ENCODE data around the gene ZMAT2.
A peak's percentile ranks its signal among the peaks of the same experiment; 100 is the strongest.
"Not testable (repeated sequence)": the region's sequence is repeated elsewhere in the genome, so short reads cannot be mapped to it uniquely, and the experiment has no call there.

The ZMAT2 gene

DNA sequence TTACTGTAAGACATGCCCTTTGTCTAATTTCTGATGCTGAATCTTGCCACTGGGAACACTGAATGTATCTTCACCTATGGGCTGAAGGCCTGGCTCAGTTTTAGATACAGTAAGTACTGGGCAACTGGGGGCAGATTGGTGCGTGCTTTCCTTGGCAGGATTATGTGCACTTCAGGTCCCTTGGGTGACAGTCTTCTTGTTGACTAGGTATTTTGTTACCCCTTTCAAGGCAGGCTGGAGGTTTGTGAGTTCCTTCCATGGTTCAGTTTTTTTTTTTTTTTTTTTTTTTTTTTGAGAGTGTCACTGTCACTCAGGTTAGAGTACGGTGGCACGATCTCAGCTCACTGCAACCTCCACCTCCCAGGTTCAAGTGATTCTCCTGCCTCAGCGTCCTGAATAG, 7.6 kb downstream of the ZMAT2 start:
- no peak overlapping the region for H3K27ac ChIP-seq (ENCODE audit: insufficient read depth, low read depth, low read length, poor library complexity, severe bottlenecking)
- peaks cover 15% of the 10 kb centered on the region for H3K27me3 ChIP-seq (ENCODE audit: control insufficient read depth, insufficient read depth, low read length, poor library complexity, severe bottlenecking)
- H3K4me3 ChIP-seq (ENCODE audit: insufficient read depth, low read depth, low read length): no peak overlapping the region
- H3K4me1 ChIP-seq (ENCODE audit: control insufficient read depth, insufficient read depth, low read length): no peaks in the 10 kb centered on the region
- whole genome bisulfite sequencing, 2 experiments: 95 to 96% methylated on average over 4 of the region's 4 CpGs
- peaks cover 26% of the 10 kb centered on the region for H3K36me3 ChIP-seq (ENCODE audit: control insufficient read depth, insufficient read depth, low read length)
- no peaks in the 10 kb centered on the region for H3K9me3 ChIP-seq (ENCODE audit: control insufficient read depth, low read length)

DNA sequence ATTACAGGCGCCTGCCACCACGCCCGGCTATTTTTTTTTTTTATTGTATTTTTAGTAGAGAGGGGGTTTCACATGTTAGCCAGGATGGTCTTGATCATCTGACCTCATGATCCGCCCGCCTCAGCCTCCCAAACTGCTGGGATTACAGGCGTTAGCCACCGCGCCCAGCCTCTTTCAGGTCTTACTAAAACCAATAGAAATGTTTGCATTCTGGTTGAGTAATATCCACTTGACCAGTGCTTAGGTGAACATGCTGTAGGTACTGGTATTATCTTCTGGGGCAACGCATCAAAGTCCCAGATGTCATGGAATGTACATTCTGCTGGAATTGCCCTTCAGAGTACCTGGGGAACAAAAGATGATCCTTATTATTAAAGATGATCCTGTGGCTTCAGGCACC, 8.5 kb downstream of the ZMAT2 start:
- not testable (repeated sequence) for H3K9me3 ChIP-seq (ENCODE audit: control insufficient read depth, low read length); H3K4me3 ChIP-seq (ENCODE audit: insufficient read depth, low read depth, low read length); H3K4me1 ChIP-seq (ENCODE audit: control insufficient read depth, insufficient read depth, low read length); H3K27ac ChIP-seq (ENCODE audit: insufficient read depth, low read depth, low read length, poor library complexity, severe bottlenecking)
- WGBS, 2 experiments: 93 to 95% methylated on average over 9 of the region's 9 CpGs
- Histone ChIP-seq H3K27me3 (ENCODE audit: control insufficient read depth, insufficient read depth, low read length, poor library complexity, severe bottlenecking) (peaks cover 15% of the 10 kb centered on the region), H3K36me3 (ENCODE audit: control insufficient read depth, insufficient read depth, low read length) (peaks cover 24% of the 10 kb centered on the region)

GRCh38 chr5:140710899-140711552, 10.8 kb downstream of the ZMAT2 start:
- no peaks in the 10 kb centered on the region for H3K9me3 ChIP-seq (ENCODE audit: control insufficient read depth, low read length)

DNA sequence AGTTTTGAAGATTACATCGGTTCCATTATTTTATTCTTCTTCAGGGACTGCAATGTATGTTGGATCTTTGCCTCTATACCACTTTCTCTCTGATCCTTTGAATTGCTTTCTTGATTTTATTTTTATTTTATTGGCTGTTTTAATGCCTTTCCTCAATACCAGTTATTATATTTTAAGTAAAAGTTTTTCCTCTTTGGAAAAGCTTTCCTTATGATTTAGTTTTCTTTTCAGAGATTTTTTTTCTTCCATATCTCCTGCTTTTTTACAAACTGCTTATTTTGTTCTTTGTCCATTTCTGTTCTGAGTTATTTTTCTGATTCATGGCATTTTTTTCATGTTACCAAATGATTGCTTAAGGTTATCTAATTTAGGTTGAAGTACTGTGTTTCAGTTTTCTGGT, 11.5 kb downstream of the ZMAT2 start:
- Histone ChIP-seq H3K4me3 (ENCODE audit: insufficient read depth, low read depth, low read length) (no peak overlapping the region), H3K27ac (ENCODE audit: insufficient read depth, low read depth, low read length, poor library complexity, severe bottlenecking) (no peak overlapping the region), H3K27me3 (ENCODE audit: control insufficient read depth, insufficient read depth, low read length, poor library complexity, severe bottlenecking) (peaks cover 15% of the 10 kb centered on the region), H3K36me3 (ENCODE audit: control insufficient read depth, insufficient read depth, low read length) (no peaks in the 10 kb centered on the region), H3K9me3 (ENCODE audit: control insufficient read depth, low read length) (no peaks in the 10 kb centered on the region), H3K4me1 (ENCODE audit: control insufficient read depth, insufficient read depth, low read length) (no peaks in the 10 kb centered on the region)
- 100% methylated on average over 1 of the region's 1 CpG; no CpG with 5 or more reads in 1 of the 2 experiments for WGBS, 2 experiments

More at GRCh38 chr5:140710899-140711552, 10.8 kb downstream of the ZMAT2 start:
- H3K27me3 ChIP-seq (ENCODE audit: control insufficient read depth, insufficient read depth, low read length, poor library complexity, severe bottlenecking): peaks cover 15% of the 10 kb centered on the region
- 4% methylated on average over 26 of the region's 27 CpGs for WGBS, 2 experiments
- H3K4me3 ChIP-seq (ENCODE audit: insufficient read depth, low read depth, low read length): peak overlapping the region; percentile 34
- no peak overlapping the region for H3K27ac ChIP-seq (ENCODE audit: insufficient read depth, low read depth, low read length, poor library complexity, severe bottlenecking)
- H3K36me3 ChIP-seq (ENCODE audit: control insufficient read depth, insufficient read depth, low read length): peaks cover 6% of the 10 kb centered on the region
- no peaks in the 10 kb centered on the region for H3K4me1 ChIP-seq (ENCODE audit: control insufficient read depth, insufficient read depth, low read length)

GRCh38 chr5:140713562-140714094, 13.4 kb downstream of the ZMAT2 start:
- Histone ChIP-seq H3K4me3 (ENCODE audit: insufficient read depth, low read depth, low read length) (no peak overlapping the region), H3K27ac (ENCODE audit: insufficient read depth, low read depth, low read length, poor library complexity, severe bottlenecking) (no peak overlapping the region), H3K27me3 (ENCODE audit: control insufficient read depth, insufficient read depth, low read length, poor library complexity, severe bottlenecking) (peaks cover 15% of the 10 kb centered on the region), H3K9me3 (ENCODE audit: control insufficient read depth, low read length) (no peaks in the 10 kb centered on the region), H3K36me3 (ENCODE audit: control insufficient read depth, insufficient read depth, low read length) (no peaks in the 10 kb centered on the region), H3K4me1 (ENCODE audit: control insufficient read depth, insufficient read depth, low read length) (no peaks in the 10 kb centered on the region)
- 85 to 89% methylated on average over 1 of the region's 1 CpG for WGBS, 2 experiments

DNA sequence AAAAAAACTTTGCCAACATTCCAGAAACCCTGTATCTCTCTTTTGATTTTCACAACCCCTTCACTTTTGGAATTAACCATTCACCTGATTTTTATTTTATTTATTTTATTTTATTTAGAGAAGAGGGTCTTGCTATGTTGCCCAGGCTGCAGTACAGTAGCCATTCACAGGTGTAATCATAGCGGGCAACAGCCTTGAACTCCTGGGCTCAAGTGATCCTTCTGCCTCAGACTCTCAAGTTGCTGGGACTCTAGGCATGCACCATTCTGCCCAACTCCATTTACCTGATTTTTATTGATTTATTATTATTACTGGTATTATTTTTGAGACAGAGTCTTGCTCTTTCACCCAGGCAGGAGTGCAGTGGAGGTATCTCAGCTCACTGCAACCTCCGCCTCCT, 16.0 kb downstream of the ZMAT2 start:
- not testable (repeated sequence) for H3K4me3 ChIP-seq (ENCODE audit: insufficient read depth, low read depth, low read length); H3K36me3 ChIP-seq (ENCODE audit: control insufficient read depth, insufficient read depth, low read length); H3K27me3 ChIP-seq (ENCODE audit: control insufficient read depth, insufficient read depth, low read length, poor library complexity, severe bottlenecking); H3K9me3 ChIP-seq (ENCODE audit: control insufficient read depth, low read length); H3K27ac ChIP-seq (ENCODE audit: insufficient read depth, low read depth, low read length, poor library complexity, severe bottlenecking); H3K4me1 ChIP-seq (ENCODE audit: control insufficient read depth, insufficient read depth, low read length)
- WGBS, 2 experiments: 87 to 88% methylated on average over 2 of the region's 2 CpGs

GRCh38 chr5:140718266-140718592, 18.0 kb downstream of the ZMAT2 start:
- H3K27ac ChIP-seq (ENCODE audit: insufficient read depth, low read depth, low read length, poor library complexity, severe bottlenecking): no peak overlapping the region
- 85 to 89% methylated on average over 7 of the region's 7 CpGs for whole genome bisulfite sequencing, 2 experiments
- H3K9me3 ChIP-seq (ENCODE audit: control insufficient read depth, low read length): no peaks in the 10 kb centered on the region
- no peaks in the 10 kb centered on the region for H3K4me1 ChIP-seq (ENCODE audit: control insufficient read depth, insufficient read depth, low read length)
- H3K4me3 ChIP-seq (ENCODE audit: insufficient read depth, low read depth, low read length): no peak overlapping the region
- H3K27me3 ChIP-seq (ENCODE audit: control insufficient read depth, insufficient read depth, low read length, poor library complexity, severe bottlenecking): no peaks in the 10 kb centered on the region
- H3K36me3 ChIP-seq (ENCODE audit: control insufficient read depth, insufficient read depth, low read length): no peaks in the 10 kb centered on the region

DNA sequence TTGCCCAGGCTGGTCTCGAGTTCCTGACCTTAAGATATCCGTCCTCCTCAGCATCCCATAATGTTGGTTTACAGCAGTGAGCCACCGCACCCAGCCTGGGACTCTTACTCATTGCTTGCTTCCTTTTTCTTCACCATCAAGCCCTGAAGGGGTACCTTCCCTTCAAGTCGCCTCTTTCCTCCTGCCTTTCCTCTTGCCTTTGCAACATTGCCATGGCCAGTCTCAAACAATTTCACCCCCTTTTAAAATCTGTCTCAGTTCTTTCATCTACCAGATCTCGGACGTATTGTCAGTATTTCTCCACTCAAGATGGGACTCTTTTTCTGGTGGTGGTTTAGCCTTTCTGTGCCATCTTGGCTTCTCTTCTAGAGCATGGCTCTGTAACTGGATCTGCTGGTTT, 20.5 kb downstream of the ZMAT2 start:
- not testable (repeated sequence) for H3K4me3 ChIP-seq (ENCODE audit: insufficient read depth, low read depth, low read length); H3K27me3 ChIP-seq (ENCODE audit: control insufficient read depth, insufficient read depth, low read length, poor library complexity, severe bottlenecking); H3K27ac ChIP-seq (ENCODE audit: insufficient read depth, low read depth, low read length, poor library complexity, severe bottlenecking); H3K4me1 ChIP-seq (ENCODE audit: control insufficient read depth, insufficient read depth, low read length); H3K36me3 ChIP-seq (ENCODE audit: control insufficient read depth, insufficient read depth, low read length); H3K9me3 ChIP-seq (ENCODE audit: control insufficient read depth, low read length)
- WGBS, 2 experiments: 71 to 73% methylated on average over 6 of the region's 6 CpGs

DNA sequence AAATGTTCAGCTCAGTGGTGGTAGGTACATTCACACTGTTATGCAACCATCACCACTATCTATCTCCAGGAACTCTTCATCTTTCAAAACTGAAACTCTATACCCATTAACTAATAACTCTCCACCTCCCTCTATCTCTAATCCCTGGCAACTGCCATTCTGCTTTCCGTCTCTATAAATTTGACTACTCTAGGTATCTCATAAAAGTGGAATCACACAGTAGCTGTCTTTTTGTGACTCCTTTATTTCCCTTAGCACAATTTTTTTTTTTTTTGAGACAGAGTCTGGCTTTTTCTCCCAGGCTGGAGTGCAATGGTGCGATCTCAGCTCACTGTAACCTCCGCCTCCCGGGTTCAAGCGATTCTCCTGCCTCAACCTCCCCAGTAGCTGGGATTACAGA, 21.1 kb downstream of the ZMAT2 start:
- not testable (repeated sequence) for H3K27me3 ChIP-seq (ENCODE audit: control insufficient read depth, insufficient read depth, low read length, poor library complexity, severe bottlenecking); H3K4me3 ChIP-seq (ENCODE audit: insufficient read depth, low read depth, low read length); H3K9me3 ChIP-seq (ENCODE audit: control insufficient read depth, low read length); H3K27ac ChIP-seq (ENCODE audit: insufficient read depth, low read depth, low read length, poor library complexity, severe bottlenecking); H3K36me3 ChIP-seq (ENCODE audit: control insufficient read depth, insufficient read depth, low read length); H3K4me1 ChIP-seq (ENCODE audit: control insufficient read depth, insufficient read depth, low read length)
- 83 to 85% methylated on average over 5 of the region's 5 CpGs for WGBS, 2 experiments

GRCh38 chr5:140725799-140726471, 25.7 kb downstream of the ZMAT2 start:
- Histone ChIP-seq H3K27ac (ENCODE audit: insufficient read depth, low read depth, low read length, poor library complexity, severe bottlenecking) (no peak overlapping the region), H3K4me1 (ENCODE audit: control insufficient read depth, insufficient read depth, low read length) (no peaks in the 10 kb centered on the region), H3K36me3 (ENCODE audit: control insufficient read depth, insufficient read depth, low read length) (no peaks in the 10 kb centered on the region), H3K4me3 (ENCODE audit: insufficient read depth, low read depth, low read length) (peak overlapping the region; percentile 43), H3K9me3 (ENCODE audit: control insufficient read depth, low read length) (no peaks in the 10 kb centered on the region), H3K27me3 (ENCODE audit: control insufficient read depth, insufficient read depth, low read length, poor library complexity, severe bottlenecking) (no peaks in the 10 kb centered on the region)
- 8 to 12% methylated on average over 20 to 23 of the region's 23 CpGs for WGBS, 2 experiments

Data from ectodermal cell (in vitro differentiated cells).